Dendritic cell treated with granulocyte-macrophage colony-stimulating factor and Interleukin-4, amounts not matched to agents 40 ng/mL and 50 ng/mL, for 4 days (primary cell): Measurements from ENCODE around the gene TTC3.

Experiments used
- H3K27ac Mint-ChIP-seq: one replicate; pipeline ENCODE4 v1.8.0; 2022; ENCODE audit warnings: mild to moderate bottlenecking, mixed read lengths
- H3K27me3 Mint-ChIP-seq: one replicate; pipeline ENCODE4 v1.8.0; 2022; ENCODE audit warnings: mild to moderate bottlenecking, mixed read lengths
- H3K36me3 Mint-ChIP-seq: one replicate; pipeline ENCODE4 v1.8.0; 2022; ENCODE audit warnings: low read depth, mixed read lengths
- H3K4me1 Mint-ChIP-seq: one replicate; pipeline ENCODE4 v1.8.0; 2022; ENCODE audit warnings: low read depth, mixed read lengths
- H3K4me3 Mint-ChIP-seq: one replicate; pipeline ENCODE4 v1.8.0; 2022; ENCODE audit warnings: mild to moderate bottlenecking, moderate library complexity, mixed read lengths
- H3K9me3 Mint-ChIP-seq: one replicate; pipeline ENCODE4 v1.8.0; 2022; ENCODE audit warnings: mixed read lengths
- intact Hi-C: fragments of 100-400 bp; cut with micrococcal nuclease; formaldehyde crosslinking; loops from one replicate; pipeline ENCODE4 v1.15.0; 2022

The TTC3 gene

DNA sequence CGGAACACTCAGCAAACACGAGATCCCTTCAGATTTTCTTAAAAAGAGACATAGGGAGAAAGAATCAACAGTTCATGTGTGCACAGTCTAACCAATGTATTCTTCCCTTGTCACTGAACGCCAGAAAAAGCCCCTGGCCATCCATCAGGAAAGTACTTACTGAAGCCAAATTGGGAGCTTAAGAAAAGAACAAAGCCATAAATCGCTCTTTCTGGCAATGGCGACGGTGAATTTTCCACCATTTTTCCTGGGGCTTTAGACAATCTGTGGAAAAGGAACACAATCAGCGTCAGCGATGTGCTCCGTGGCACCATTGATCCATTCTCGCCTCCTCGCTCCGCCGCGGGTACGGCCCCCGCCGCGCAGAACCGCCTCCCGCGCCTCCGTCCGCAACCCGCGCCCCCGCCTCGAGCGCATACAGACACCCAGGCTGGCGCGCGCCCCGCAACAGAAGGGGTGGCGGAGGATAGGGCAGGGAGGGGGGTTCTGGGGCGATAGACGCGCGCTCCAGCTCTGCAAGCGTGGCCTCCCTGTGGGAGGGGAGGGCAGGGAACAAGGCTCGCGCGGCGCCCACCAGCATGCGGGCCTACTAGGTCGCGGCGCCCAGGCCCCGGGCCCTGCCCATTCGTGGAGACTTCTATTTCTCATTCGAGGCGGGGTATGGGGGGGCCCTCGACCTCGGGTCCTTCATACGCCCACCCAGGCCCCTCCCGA lies 623 bp upstream of the TTC3 start:
- no peaks in the 10 kb centered on the region for H3K27me3 Mint-ChIP-seq
- no peaks in the 10 kb centered on the region for H3K9me3 Mint-ChIP-seq
- H3K36me3 Mint-ChIP-seq, result peaks cover 26% of the 10 kb centered on the region
- H3K27ac Mint-ChIP-seq, result peak overlapping the region; percentile 92
- peaks cover 42% of the 10 kb centered on the region for H3K4me1 Mint-ChIP-seq
- intact Hi-C loops, result loop anchor here (5.0 to 10.0 kb wide), 4 partner anchors 80 to 918 kb away; partner anchors contain the start of genes DOP1B and DYRK1A
- peak overlapping the region; percentile 79 for H3K4me3 Mint-ChIP-seq

DNA sequence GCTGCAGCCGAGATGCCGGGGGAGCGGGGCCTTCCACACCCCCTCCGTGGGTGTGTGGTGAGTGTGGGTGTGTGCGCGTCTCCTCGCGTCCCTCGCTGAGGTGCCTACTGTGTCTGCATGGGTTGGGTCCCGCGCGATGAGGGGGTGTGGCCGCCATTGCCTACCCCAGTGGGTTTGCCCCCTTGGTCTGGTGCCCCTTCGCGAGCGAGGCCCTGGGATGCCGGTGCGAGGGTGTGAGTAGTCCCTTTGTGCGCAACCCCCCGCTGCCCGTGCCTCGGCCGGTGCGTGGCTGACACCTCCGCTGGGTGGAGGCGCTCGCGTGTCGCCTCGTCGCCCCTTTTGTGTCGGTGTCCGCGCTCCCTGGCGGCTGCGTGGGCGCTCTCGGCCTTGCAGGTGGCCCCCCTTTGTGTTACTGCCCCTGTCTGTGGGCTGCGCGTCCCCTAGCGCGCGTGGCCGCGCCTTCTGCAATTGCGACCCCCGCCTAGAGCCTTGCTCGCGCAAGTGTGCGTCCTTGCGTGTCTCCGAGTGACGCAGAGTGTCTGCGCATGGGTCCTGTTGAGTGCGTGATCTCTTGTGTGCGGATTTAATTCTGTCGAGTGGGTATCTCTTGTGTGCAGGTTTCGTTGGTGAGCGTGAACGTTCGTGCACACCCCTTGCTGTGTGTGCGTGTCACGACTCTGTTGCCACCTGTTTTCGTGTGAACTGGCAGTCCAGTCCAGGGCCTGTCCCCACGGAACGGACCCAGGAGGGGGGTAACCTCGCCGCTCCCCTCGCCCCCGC lies 553 bp downstream of the TTC3 start:
- Mint-ChIP-seq H3K27ac (peak overlapping the region; percentile 92), H3K4me1 (peaks cover 42% of the 10 kb centered on the region), H3K27me3 (no peaks in the 10 kb centered on the region), H3K9me3 (no peaks in the 10 kb centered on the region), H3K4me3 (peak overlapping the region; percentile 96), H3K36me3 (peaks cover 14% of the 10 kb centered on the region)
- intact Hi-C loops, result loop anchor here (5.0 to 10.0 kb wide), 4 partner anchors 81 to 919 kb away; partner anchors contain the start of genes DOP1B and DYRK1A

DNA sequence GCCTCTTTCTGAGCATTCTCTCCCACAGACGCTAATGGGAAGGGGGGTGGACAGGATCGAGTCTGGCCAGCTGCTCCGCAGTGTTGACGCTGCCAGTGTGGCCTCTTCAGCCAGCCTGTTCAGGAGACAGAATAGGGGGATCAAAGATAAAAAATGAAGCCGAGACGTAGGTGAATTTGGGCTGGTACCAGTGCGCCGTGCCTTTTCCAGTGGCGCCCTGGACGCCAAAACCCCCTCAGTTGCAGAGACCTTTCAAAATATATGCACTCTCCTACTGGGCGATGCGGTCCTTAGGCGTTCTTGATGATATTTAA lies 1.1 kb downstream of the TTC3 start:
- Mint-ChIP-seq H3K4me1 (peaks cover 42% of the 10 kb centered on the region), H3K4me3 (peak overlapping the region; percentile 96), H3K9me3 (no peaks in the 10 kb centered on the region), H3K27me3 (no peaks in the 10 kb centered on the region), H3K36me3 (peaks cover 10% of the 10 kb centered on the region), H3K27ac (peak overlapping the region; percentile 92)
- intact Hi-C loops, result loop anchor here (5.0 to 10.0 kb wide), 4 partner anchors 82 to 919 kb away; partner anchors contain the start of genes DOP1B and DYRK1A

DNA sequence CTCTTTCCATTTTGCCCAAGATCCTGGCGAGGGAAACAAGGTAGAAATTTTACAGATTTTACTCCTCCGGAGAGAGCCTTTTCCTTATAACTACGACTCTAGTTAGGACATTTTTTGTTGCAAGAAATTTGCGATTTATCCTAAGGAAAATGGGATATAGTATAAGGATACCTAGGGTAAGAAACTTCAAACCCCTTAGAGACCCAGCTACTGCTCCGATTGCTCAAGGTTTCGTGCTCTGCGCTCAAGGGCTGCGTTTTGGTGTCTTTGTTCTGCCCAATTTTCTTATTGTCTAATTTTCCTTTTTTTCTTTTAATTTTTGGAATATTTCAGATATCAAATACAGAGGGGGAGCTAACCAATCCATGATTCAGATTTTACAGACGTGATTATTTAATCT lies 1.5 kb downstream of the TTC3 start:
- H3K27me3 Mint-ChIP-seq, result no peaks in the 10 kb centered on the region
- intact Hi-C loops, result loop anchor here (5.0 to 10.0 kb wide), 4 partner anchors 82 to 920 kb away; partner anchors contain the start of genes DOP1B and DYRK1A
- peaks cover 44% of the 10 kb centered on the region for H3K4me1 Mint-ChIP-seq
- peak overlapping the region; percentile 92 for H3K27ac Mint-ChIP-seq
- H3K9me3 Mint-ChIP-seq, result no peaks in the 10 kb centered on the region
- H3K4me3 Mint-ChIP-seq, result peak overlapping the region; percentile 96
- peaks cover 9% of the 10 kb centered on the region for H3K36me3 Mint-ChIP-seq

DNA sequence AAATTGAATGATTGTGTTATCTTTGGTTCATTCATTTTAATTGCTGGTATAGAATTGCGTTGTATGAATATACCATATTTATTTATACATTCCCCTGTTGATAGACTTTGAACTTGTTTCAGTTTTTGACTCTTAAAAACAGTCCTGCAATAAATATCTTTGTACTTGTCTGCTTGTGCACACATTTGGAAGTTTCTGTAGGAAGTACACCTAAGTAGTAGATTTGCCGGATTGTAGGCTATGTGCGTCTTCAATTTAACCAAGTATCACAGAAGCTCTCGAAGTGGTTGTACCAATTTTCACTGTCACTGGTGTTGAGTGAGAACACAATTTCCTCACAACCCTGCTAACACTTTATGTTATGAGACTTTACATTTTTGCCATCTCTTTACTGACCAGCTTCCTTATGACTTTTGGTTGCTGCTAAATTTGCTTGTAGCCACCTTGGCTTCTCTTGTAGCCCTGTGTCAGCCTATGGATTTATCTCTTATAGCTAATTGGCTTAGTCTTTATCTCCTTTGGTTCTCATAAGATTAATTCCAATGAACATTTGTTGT lies 2.2 kb downstream of the TTC3 start:
- H3K27me3 Mint-ChIP-seq, result no peaks in the 10 kb centered on the region
- H3K9me3 Mint-ChIP-seq, result no peaks in the 10 kb centered on the region
- H3K4me1 Mint-ChIP-seq, result peaks cover 45% of the 10 kb centered on the region
- peaks cover 9% of the 10 kb centered on the region for H3K36me3 Mint-ChIP-seq
- intact Hi-C loops, result loop anchor here (10.0 kb wide), 3 partner anchors 290 to 920 kb away; partner anchors contain the start of genes DOP1B and DYRK1A
- no peak overlapping the region for H3K4me3 Mint-ChIP-seq
- no peak overlapping the region for H3K27ac Mint-ChIP-seq

DNA sequence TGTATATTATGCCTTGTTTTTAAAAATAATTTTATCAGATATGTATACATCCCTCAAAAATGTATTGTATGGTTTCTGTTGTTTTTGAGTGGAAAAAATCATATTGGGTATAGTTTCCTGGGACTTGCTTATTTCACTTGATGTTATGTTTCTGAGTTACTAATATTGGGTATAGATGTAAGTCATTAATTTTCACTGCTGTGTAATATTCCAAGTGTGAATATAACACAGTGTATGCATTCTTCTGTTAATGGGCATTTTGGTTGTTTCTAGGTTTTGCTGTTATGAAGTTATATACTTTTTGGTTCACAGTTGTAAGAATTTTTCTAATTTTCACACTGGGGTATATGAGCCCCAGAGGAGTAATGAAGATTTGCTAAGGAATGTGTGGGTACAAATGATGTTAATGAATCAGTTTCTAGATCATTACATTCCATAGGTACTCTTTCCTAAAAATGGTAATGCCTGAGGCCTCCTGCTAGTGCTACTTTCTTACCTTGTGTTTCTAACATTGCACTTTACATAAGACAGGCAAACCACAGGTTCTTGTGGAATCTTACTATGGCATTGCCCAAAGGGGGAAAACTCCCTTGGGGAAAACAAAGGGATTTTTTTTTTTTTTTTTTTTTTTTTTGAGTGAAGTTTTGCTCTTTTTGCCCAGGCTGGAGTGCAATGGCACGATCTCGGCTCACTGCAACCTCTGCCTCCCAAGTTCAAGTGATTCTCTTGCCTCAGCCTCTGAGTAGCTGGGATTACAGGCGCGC lies 3.2 kb downstream of the TTC3 start:
- Mint-ChIP-seq H3K9me3 (no peaks in the 10 kb centered on the region), H3K36me3 (peaks cover 9% of the 10 kb centered on the region), H3K27ac (no peak overlapping the region), H3K27me3 (no peaks in the 10 kb centered on the region), H3K4me1 (peaks cover 43% of the 10 kb centered on the region), H3K4me3 (no peak overlapping the region)
- intact Hi-C loops, result loop anchor here (10.0 kb wide), 3 partner anchors 289 to 921 kb away; partner anchors contain the start of genes DOP1B and DYRK1A

DNA sequence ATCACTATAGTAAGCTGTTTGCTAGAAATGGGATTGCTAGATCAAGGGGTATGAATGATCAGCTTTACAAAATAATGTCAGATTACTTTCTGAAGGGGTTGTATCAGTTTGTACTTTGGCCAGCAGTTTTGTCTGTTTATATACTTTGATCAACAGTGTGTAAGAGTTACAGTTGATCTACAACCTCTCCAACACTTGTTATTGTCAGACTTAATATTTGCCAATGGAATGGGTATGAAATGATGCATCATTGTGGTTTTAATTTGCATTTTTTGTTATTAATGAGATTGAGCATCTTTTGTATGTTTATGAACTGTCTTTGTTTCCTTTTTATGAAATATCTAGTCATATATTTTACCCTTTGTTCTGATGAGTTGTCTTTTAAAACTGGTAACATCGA lies 4.3 kb downstream of the TTC3 start:
- Mint-ChIP-seq H3K27me3 (no peaks in the 10 kb centered on the region), H3K4me3 (no peak overlapping the region), H3K9me3 (no peaks in the 10 kb centered on the region), H3K27ac (no peak overlapping the region), H3K4me1 (peaks cover 33% of the 10 kb centered on the region), H3K36me3 (peaks cover 14% of the 10 kb centered on the region)
- intact Hi-C loops, result loop anchor here (10.0 kb wide), 3 partner anchors 287 to 923 kb away; partner anchors contain the start of genes DOP1B and DYRK1A

DNA sequence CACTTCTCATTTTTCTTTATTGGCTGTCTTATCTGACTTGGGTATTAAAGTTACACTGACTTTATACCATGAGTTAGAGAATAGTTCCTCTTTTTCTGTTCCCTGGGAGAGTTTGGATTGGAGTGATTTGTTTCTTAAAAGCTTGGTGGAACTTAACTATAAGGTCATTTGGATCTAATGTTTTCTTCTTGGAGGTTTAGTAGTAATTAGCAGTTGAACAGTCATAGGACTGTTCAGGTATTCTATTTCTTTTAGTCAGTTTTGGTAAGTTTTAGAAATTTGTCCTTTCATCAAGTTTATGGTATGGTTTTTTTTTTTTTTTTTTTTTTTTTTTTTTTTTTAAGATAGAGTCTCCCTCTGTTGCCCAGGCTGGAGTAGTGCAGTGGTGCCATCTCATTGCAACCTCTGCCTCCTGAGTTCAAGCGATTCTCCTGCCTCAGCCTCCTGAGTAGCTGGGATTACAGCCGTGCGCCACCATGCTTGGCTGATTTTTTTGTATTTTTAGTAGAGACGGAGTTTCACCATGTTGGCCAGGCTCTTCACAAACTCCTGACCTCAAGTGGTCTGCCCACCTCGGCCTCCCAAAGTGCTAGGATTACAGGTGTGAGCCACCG lies 6.3 kb downstream of the TTC3 start:
- H3K9me3 Mint-ChIP-seq, result no peaks in the 10 kb centered on the region
- H3K27me3 Mint-ChIP-seq, result no peaks in the 10 kb centered on the region
- intact Hi-C loops, result loop anchor here (10.0 kb wide), 3 partner anchors 285 to 925 kb away; partner anchors contain the start of genes DOP1B and DYRK1A
- H3K27ac Mint-ChIP-seq, result peak overlapping the region; percentile 87
- H3K4me1 Mint-ChIP-seq, result peaks cover 44% of the 10 kb centered on the region
- H3K36me3 Mint-ChIP-seq, result peaks cover 5% of the 10 kb centered on the region
- peak overlapping the region; percentile 17 for H3K4me3 Mint-ChIP-seq

DNA sequence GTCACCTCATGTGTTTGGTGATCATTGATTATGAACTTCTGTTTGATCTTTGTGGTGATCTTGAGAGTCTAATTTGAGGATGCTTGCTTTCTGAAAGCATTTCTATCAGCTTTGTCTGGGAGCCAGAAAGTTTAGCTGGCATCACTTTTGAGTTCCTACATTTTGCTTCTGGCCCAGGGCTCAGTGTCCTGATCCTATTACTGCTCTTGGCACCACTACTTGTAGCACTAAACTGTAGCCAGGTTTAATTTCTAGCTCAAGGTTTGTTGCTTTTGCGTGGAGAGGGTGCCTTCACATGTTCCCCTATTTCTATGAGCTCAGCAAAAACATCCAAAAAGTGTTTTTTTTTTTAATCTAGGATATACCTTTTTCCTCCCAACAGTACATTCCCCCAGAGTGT lies 9.3 kb downstream of the TTC3 start:
- Mint-ChIP-seq H3K27ac (no peak overlapping the region), H3K9me3 (no peaks in the 10 kb centered on the region), H3K4me1 (peaks cover 46% of the 10 kb centered on the region), H3K4me3 (no peak overlapping the region), H3K36me3 (peaks cover 5% of the 10 kb centered on the region), H3K27me3 (no peaks in the 10 kb centered on the region)
- intact Hi-C loops, result no loop called here

DNA sequence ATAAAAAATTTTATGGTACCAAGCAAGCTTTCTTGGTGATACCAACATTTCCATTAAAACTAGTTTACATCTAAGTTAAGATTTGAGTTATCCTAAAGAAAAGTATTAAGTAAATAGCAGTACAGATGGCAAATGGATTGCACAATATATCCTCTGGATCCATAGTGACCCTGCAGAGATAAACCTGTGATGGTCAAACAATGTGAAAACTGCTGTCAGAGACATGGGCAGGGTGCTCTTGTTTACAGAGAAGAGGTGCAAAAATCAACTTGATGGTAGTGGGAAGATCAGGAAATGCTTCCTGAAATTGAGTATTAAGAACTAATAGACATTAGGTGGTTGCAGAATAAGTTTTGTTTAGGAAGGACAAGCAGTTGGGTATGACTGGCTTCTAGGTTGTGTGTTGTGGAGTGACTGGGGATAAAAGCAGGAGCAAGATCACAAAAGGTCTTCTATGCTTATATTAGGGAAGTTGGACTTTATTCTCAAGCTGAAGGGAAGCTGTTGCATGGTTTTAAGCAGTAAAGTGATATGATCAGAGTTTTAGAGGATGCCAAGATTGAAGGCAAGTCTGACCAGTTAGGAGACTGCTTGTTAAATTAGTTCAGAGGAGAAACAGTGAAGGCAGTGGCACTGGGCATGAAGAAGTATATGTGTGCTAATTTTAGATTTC lies 9.9 kb downstream of the TTC3 start:
- Mint-ChIP-seq H3K27ac (peak overlapping the region; percentile 73), H3K36me3 (peaks cover 5% of the 10 kb centered on the region), H3K4me1 (peaks cover 41% of the 10 kb centered on the region), H3K27me3 (no peaks in the 10 kb centered on the region), H3K9me3 (no peaks in the 10 kb centered on the region), H3K4me3 (no peak overlapping the region)
- intact Hi-C loops, result no loop called here

DNA sequence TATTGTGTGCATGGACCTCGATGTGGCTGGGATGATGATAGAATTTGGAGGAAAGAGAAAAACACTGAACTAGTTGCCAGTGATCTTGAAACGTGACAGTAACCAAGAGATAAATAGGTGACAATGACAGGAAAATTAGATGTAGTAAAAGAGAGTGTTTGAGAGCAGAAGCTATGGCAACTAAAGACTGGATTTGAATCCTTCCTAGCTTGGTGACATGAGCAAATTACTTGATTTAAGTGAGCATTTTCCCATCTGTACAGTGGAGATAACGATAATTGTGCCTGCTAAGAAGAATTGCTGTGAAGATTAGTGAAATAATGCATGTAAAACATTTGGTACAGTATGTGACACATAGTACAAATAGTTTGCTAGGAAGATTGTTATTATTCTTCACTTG lies 12.7 kb downstream of the TTC3 start:
- Mint-ChIP-seq H3K36me3 (peaks cover 5% of the 10 kb centered on the region), H3K27ac (no peak overlapping the region), H3K9me3 (no peaks in the 10 kb centered on the region), H3K4me3 (no peak overlapping the region), H3K27me3 (no peaks in the 10 kb centered on the region), H3K4me1 (peaks cover 21% of the 10 kb centered on the region)
- intact Hi-C loops, result no loop called here

DNA sequence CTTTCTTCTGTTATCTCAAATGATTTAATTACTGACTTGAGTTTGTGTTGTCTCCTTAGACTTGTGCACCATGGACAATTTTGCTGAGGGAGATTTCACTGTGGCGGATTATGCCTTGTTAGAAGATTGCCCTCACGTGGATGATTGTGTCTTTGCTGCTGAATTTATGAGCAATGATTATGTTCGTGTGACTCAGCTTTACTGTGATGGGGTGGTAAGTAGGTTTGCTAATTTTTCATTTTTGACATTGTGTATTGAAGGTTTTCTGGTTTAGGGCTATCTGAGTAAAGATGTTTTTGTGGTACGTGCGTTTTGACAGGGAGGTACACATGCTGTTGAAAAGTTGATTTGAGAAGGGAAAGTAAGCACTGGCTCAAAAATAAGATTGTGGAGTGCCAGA lies 14.1 kb downstream of the TTC3 start:
- no peak overlapping the region for H3K27ac Mint-ChIP-seq
- H3K4me3 Mint-ChIP-seq, result no peak overlapping the region
- peaks cover 10% of the 10 kb centered on the region for H3K36me3 Mint-ChIP-seq
- peaks cover 19% of the 10 kb centered on the region for H3K4me1 Mint-ChIP-seq
- intact Hi-C loops, result no loop called here
- H3K9me3 Mint-ChIP-seq, result no peaks in the 10 kb centered on the region
- no peaks in the 10 kb centered on the region for H3K27me3 Mint-ChIP-seq
